HG03520 (cell line): Measurements from ENCODE around the gene PIK3CA.
"Not testable (repeated sequence)": the region's sequence is repeated elsewhere in the genome, so short reads cannot be mapped to it uniquely, and the experiment has no call there.

Source experiments
- ATAC-seq: cut with Tn5 transposase; IDR thresholded peaks from one replicate; pipeline ENCODE4 v1.9.1; 2021; ENCODE audit warnings: mild to moderate bottlenecking, moderate library complexity; ENCODE audit not compliant: unreplicated experiment

Gene PIK3CA

GRCh38 chr3:179196098-179196497, 47.9 kb downstream of the PIK3CA start:
- peak; percentile 77 for ATAC-seq

GRCh38 chr3:179196700-179197099, 48.5 kb downstream of the PIK3CA start:
- ATAC-seq = no peak

- ATAC-seq = no peak
These were observed 52.6 kb downstream of the PIK3CA start for GRCh38 chr3:179200790-179201189.

- not testable (repeated sequence) for ATAC-seq
These were observed 67.4 kb downstream of the PIK3CA start for GRCh38 chr3:179215550-179215949.

GRCh38 chr3:179218213-179218612, 70.1 kb downstream of the PIK3CA start:
- ATAC-seq = not testable (repeated sequence)

GRCh38 chr3:179223548-179223947, 75.4 kb downstream of the PIK3CA start:
- ATAC-seq = no peak

- ATAC-seq = no peak
These were observed 76.4 kb downstream of the PIK3CA start for GRCh38 chr3:179224584-179224983.

- no peak for ATAC-seq
These were observed 79.2 kb downstream of the PIK3CA start for GRCh38 chr3:179227349-179227748.

- ATAC-seq = no peak
These were observed 81.0 kb downstream of the PIK3CA start for GRCh38 chr3:179229177-179229576.

- ATAC-seq = no peak
These were observed 84.9 kb downstream of the PIK3CA start for GRCh38 chr3:179233043-179233442.

GRCh38 chr3:179234199-179234598, 86.0 kb downstream of the PIK3CA start:
- no peak for ATAC-seq

GRCh38 chr3:179236669-179237301, 88.6 kb downstream of the PIK3CA start:
- ATAC-seq = peak; percentile 74

- ATAC-seq = not testable (repeated sequence)
These were observed 92.1 kb downstream of the PIK3CA start for GRCh38 chr3:179240299-179240698.

- not testable (repeated sequence) for ATAC-seq
These were observed 94.7 kb downstream of the PIK3CA start for GRCh38 chr3:179242859-179243258.

- no peak for ATAC-seq
These were observed 96.7 kb downstream of the PIK3CA start for GRCh38 chr3:179244878-179245277.

GRCh38 chr3:179247289-179248015, 99.3 kb downstream of the PIK3CA start:
- ATAC-seq = no peak

GRCh38 chr3:179250803-179251476, 102.8 kb downstream of the PIK3CA start, which contains the start of gene KCNMB3:
Gene KCNMB3, minus strand, starts transcription at chr3:179251114. Its CDS starts 124 bp downstream, at chr3:179250990.
- ATAC-seq = no peak

- ATAC-seq = no peak
These were observed 108.7 kb downstream of the PIK3CA start for GRCh38 chr3:179256813-179257212.

- not testable (repeated sequence) for ATAC-seq
These were observed 109.6 kb downstream of the PIK3CA start for GRCh38 chr3:179257742-179258141.

GRCh38 chr3:179258820-179259219, 110.7 kb downstream of the PIK3CA start:
- ATAC-seq = no peak

- ATAC-seq = not testable (repeated sequence)
These were observed 112.0 kb downstream of the PIK3CA start for GRCh38 chr3:179259959-179260756.
